Prostate gland (tissue), 2 donors: Measurements from ENCODE around the gene LDLR. TPM values are rescaled to one million over a fixed set of nuclear protein-coding genes. Genes with fewer than 3 reads are reported as not detected.
A peak's percentile ranks its signal among the peaks of the same experiment; 100 is the strongest.
"Not testable (repeated sequence)": the region's sequence is repeated elsewhere in the genome, so short reads cannot be mapped to it uniquely, and the experiment has no call there.

ENCODE experiments used
- DNase-seq: peaks from one replicate; pipeline ENCODE4 v3.0.0-alpha.2; 2019; ENCODE audit warnings: low spot score
- H3K27ac ChIP-seq, 2 donors: fragments of 200-600 bp; sonication (generic); 2 replicates each; pipeline ENCODE4 v1.5.1; 2017 to 2019
- H3K27me3 ChIP-seq: fragments of 200-600 bp; sonication (generic); replicated peaks from 2 replicates; pipeline ENCODE4 v1.5.1; 2019; ENCODE audit not compliant: insufficient read depth
- H3K36me3 ChIP-seq, 2 donors: fragments of 200-600 bp; sonication (generic); 1 replicate in 1 of 2; 2 replicates in 1 of 2; pipeline versions ENCODE4 v1.5.1 to v1.8.1; 2017 to 2019
- H3K4me1 ChIP-seq: fragments of 200-600 bp; sonication (generic); replicated peaks from 2 replicates; pipeline ENCODE4 v1.5.1; 2019
- H3K4me3 ChIP-seq, 2 donors: fragments of 200-600 bp; sonication (generic); 2 replicates each; pipeline ENCODE4 v1.5.1; 2017 to 2019
- H3K9me3 ChIP-seq: fragments of 200-600 bp; sonication (generic); 2 replicates; pipeline ENCODE4 v1.5.1; 2017
- CTCF ChIP-seq, 4 experiments: fragments of 200-600 bp in 2 of 4; fragments of 450-650 bp in 2 of 4; sonication (generic) in 2 of 4; IDR thresholded peaks; 1 replicate in 3 of 4; 2 replicates in 1 of 4; pipeline ENCODE4 v1.5.1; 2016 to 2019; ENCODE audit warnings: antibody characterized with exemption in 4 of 4, mild to moderate bottlenecking in 2 of 4, moderate library complexity in 2 of 4
- POLR2A ChIP-seq: fragments of 450-650 bp; IDR thresholded peaks from one replicate; pipeline ENCODE4 v1.6.1; 2016; ENCODE audit warnings: antibody characterized with exemption, mild to moderate bottlenecking
- POLR2AphosphoS5 ChIP-seq: sonication (generic); formaldehyde crosslinking; IDR thresholded peaks from one replicate; pipeline ENCODE4 v1.6.1; 2017; ENCODE audit warnings: antibody characterized with exemption
- WGBS: methylation state at CpG from one replicate; pipeline ENCODE4 v1.1.5; 2018; 5-methylcytosine and 5-hydroxymethylcytosine counted together
- intact Hi-C: fragments of 100-400 bp; cut with DNase I; formaldehyde crosslinking; loops from one replicate; pipeline ENCODE4 v1.14.2; 2022
- total RNA-seq, 2 donors: library from RNA; depleted of rRNA; stranded (reverse); fragments of >200 nt; gene quantifications; one replicate each; pipeline ENCODE4 v1.1.0, GENCODE V29; 2016

The LDLR gene
- total RNA-seq, 2 donors from 2014 or later: 17.4 to 41.5 TPM

DNA sequence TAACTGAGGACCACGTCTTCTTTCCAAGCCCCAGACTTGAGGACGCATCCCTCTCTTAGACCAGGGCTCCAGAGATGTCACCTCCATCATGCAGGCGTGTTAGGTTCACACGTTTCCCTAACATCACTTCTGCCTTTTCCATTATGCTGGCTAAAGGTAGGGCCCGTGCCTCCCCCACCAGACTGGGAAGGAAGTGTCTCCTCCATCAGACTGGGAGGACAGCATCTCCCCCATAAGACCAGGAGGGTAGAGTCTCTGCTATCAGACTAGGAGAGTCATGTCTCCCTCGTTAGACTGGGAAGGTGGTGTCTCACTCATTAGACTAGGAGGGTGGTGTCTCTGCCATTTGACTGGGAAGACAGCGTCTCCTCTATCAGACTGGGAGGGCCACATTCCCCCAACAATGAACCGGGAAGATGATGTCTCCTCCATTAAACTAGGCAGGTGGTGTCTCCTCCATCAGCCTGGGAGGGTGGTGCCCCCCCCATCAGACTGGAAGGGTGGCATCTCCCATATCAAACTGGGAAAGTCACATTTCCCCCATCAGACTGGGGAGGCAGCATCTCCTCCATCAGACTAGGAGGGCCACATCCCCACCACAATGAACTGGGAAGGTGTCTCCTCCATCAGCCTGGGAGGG, 84.4 kb downstream of the LDLR start:
- DNase-seq: no peak
- H3K36me3 ChIP-seq: peaks cover 4 to 16% of the 10 kb centered on the region in 2 donors
- H3K27ac ChIP-seq: no peak overlapping the region

DNA sequence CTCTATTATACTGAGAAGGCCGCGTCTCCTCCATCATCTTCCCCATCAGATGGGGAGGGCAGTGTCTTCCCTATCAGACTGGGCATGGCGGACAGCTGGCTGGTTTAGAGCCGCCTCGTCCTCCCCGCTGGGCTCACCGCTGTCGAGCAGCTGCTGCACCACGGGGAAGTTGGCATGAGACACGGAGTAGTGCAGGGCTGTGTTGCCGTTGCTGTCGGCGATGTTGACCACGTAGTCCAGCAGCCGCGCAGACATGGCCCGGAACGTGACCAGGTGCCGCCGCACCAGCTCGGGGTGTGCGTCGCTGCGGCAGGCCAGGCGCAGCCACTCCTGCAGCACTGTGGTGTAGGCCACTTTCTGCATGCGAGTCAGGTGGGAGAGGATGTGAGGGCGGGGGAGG, 85.1 kb downstream of the LDLR start:
- Histone ChIP-seq H3K9me3 (no peaks in the 10 kb centered on the region), H3K4me1 (no peaks in the 10 kb centered on the region), H3K27me3 (no peaks in the 10 kb centered on the region), H3K4me3 (no peak overlapping the region), H3K27ac (no peak overlapping the region), H3K36me3 (peaks cover 3 to 16% of the 10 kb centered on the region in 2 donors)
- no peak for TF ChIP-seq CTCF (IDR thresholded peaks at IDR 0.05)
- TF ChIP-seq POLR2A: no peak
- no peak for TF ChIP-seq POLR2AphosphoS5
- WGBS: 95% methylated on average over 27 of the region's 27 CpGs
- intact Hi-C loops: no loop called here
- DNase-seq: no peak

More for the DNA sequence above, 84.4 kb downstream of the LDLR start:
- H3K27me3 ChIP-seq: no peaks in the 10 kb centered on the region
- 84% methylated on average over 8 of the region's 8 CpGs for WGBS
- no peak for TF ChIP-seq POLR2AphosphoS5
- no peaks in the 10 kb centered on the region for H3K9me3 ChIP-seq
- intact Hi-C loops: no loop called here
- H3K4me1 ChIP-seq: no peaks in the 10 kb centered on the region
- H3K4me3 ChIP-seq: no peak overlapping the region

- H3K27me3 ChIP-seq: no peaks in the 10 kb centered on the region
- no peak for TF ChIP-seq POLR2A
- no peak for TF ChIP-seq CTCF (IDR thresholded peaks at IDR 0.05)
- TF ChIP-seq POLR2AphosphoS5: no peak
- 94% methylated on average over 7 of the region's 7 CpGs for WGBS
- no peak for DNase-seq
- no peak overlapping the region for H3K4me3 ChIP-seq
- no peak overlapping the region for H3K27ac ChIP-seq
- H3K4me1 ChIP-seq: no peaks in the 10 kb centered on the region
- intact Hi-C loops: no loop called here
- peaks cover 0 to 11% of the 10 kb centered on the region in 2 donors for H3K36me3 ChIP-seq
- no peaks in the 10 kb centered on the region for H3K9me3 ChIP-seq
These were observed 86.7 kb downstream of the LDLR start for GRCh38 chr19:11175920-11176319.

DNA sequence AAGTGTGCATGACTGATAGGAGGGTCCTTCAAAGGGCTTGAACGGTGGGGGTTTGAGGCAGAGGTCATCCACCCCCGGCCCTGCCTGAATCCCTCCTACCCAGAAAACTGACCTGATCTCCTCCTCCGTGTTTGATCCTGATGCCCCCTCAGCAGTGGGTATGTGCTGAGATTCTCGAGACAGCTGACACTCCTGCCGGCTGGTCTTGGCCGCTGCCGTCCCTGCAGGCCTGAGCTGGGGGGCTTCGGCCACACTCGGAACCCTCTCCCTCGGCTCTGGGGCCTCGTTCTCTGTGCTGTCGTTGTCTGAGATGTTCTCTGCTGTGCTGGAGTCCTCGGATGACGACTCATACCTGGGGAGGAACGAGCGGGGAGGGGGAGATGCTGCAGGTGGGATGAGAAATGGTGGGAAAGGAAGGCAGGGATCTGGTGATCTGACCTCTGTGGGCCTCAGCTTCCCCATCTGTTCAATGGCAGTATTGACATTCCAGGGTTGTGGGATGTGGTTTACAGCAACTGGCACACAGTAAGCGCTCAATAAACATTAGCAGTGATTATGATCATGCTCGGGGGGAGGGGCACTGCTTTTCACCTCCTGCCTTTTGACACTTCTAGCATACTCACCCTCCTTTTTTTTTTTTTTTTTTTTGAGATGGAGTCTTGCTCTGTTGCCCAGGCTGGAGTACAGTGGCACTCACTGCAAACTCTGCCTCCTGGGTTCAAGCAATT, 87.4 kb downstream of the LDLR start:
- Histone ChIP-seq H3K4me3 (no peak overlapping the region), H3K9me3 (no peaks in the 10 kb centered on the region), H3K27ac (no peak overlapping the region), H3K27me3 (no peaks in the 10 kb centered on the region), H3K36me3 (peaks cover 0 to 11% of the 10 kb centered on the region in 2 donors), H3K4me1 (no peaks in the 10 kb centered on the region)
- no peak for TF ChIP-seq POLR2A
- TF ChIP-seq CTCF (IDR thresholded peaks at IDR 0.05): no peak
- TF ChIP-seq POLR2AphosphoS5: no peak
- 89% methylated on average over 18 of the region's 18 CpGs for WGBS
- DNase-seq: no peak
- intact Hi-C loops: no loop called here

GRCh38 chr19:11177592-11177991, 88.3 kb downstream of the LDLR start:
- Histone ChIP-seq H3K4me1 (no peaks in the 10 kb centered on the region), H3K4me3 (no peak overlapping the region), H3K9me3 (no peaks in the 10 kb centered on the region), H3K27ac (no peak overlapping the region), H3K36me3 (peaks cover 0 to 11% of the 10 kb centered on the region in 2 donors), H3K27me3 (no peaks in the 10 kb centered on the region)
- intact Hi-C loops: no loop called here
- no peak for TF ChIP-seq POLR2A
- TF ChIP-seq POLR2AphosphoS5: no peak
- no peak for TF ChIP-seq CTCF (IDR thresholded peaks at IDR 0.05)
- no peak for DNase-seq
- WGBS: 88% methylated on average over 9 of the region's 9 CpGs

DNA sequence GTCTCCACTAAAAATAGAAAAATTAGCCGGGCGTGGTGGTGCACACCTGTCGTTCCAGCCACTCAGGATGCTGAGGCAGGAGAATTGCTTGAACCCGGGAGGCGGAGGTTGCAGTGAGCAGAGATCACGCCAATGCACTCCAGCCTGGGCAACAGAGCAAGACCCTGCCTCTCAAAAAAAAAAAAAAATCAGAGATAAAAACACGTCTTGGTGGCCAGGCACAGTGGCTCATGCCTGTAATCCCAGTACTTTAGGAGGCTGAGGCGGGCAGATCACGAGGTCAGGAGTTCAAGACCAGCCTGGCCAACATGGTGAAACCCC, 89.8 kb downstream of the LDLR start:
- H3K4me3 ChIP-seq, H3K27me3 ChIP-seq, H3K9me3 ChIP-seq, DNase-seq, intact Hi-C loops, H3K4me1 ChIP-seq: not testable (repeated sequence)
- WGBS: 89% methylated on average over 9 of the region's 9 CpGs
- H3K27ac ChIP-seq: peak overlapping the region in 1 of 2 donors; percentile 29
- peaks cover 0 to 11% of the 10 kb centered on the region in 2 donors for H3K36me3 ChIP-seq
